Body of pancreas (tissue), 4 donors: ENCODE data around the gene RAB18. TPM values are rescaled to one million over a fixed set of nuclear protein-coding genes. Genes with fewer than 3 reads are reported as not detected.

Source experiments
- ATAC-seq: fragments of 150-250 bp; one replicate; pipeline ENCODE4 v1.9.1; 2016
- DNase-seq, 4 donors: peaks; one replicate each; pipeline ENCODE4 v3.0.0-alpha.2; 2019
- H3K27ac ChIP-seq, 4 donors: fragments of 200-600 bp; sonication (generic); 1 replicate in 3 of 4; 2 replicates in 1 of 4; pipeline versions ENCODE4 v1.5.1 to v1.6.1; 2016 to 2019; ENCODE audit warnings: mild to moderate bottlenecking in 1 of 4, mixed read lengths in 1 of 4, moderate library complexity in 1 of 4
- H3K27me3 ChIP-seq, 2 donors: fragments of 200-600 bp; sonication (generic); one replicate each; pipeline ENCODE4 v1.6.0; 2016; ENCODE audit warnings: mild to moderate bottlenecking in 1 of 2
- H3K36me3 ChIP-seq, 2 donors: fragments of 200-600 bp; sonication (generic); replicated peaks in 1 of 2; 2 replicates each; pipeline ENCODE4 v1.5.1; 2016; ENCODE audit warnings: low read depth in 2 of 2; ENCODE audit not compliant: insufficient read depth in 1 of 2
- H3K4me1 ChIP-seq: fragments of 200-600 bp; sonication (generic); one replicate; pipeline ENCODE4 v1.6.0; 2016
- H3K4me3 ChIP-seq, 2 donors: fragments of 200-600 bp; sonication (generic); 1 replicate in 1 of 2; 2 replicates in 1 of 2; pipeline ENCODE4 v1.5.1; 2016 to 2019
- H3K9me3 ChIP-seq, 3 donors: fragments of 200-600 bp; sonication (generic); 1 replicate in 2 of 3; 2 replicates in 1 of 3; pipeline ENCODE4 v1.5.1; 2016
- POLR2A ChIP-seq, 3 donors: fragments of 450-650 bp; IDR thresholded peaks; one replicate each; pipeline ENCODE4 v1.6.1; 2016; ENCODE audit warnings: antibody characterized with exemption in 3 of 3, mild to moderate bottlenecking in 2 of 3
- WGBS, 2 donors: methylation state at CpG; one replicate each; pipeline ENCODE4 v1.1.5; 2017; 5-methylcytosine and 5-hydroxymethylcytosine counted together
- intact Hi-C: fragments of 100-400 bp; cut with DNase I; formaldehyde crosslinking; loops from one replicate; pipeline ENCODE4 v1.15.1; 2023
- total RNA-seq, 2 donors: library from RNA; depleted of rRNA; stranded (reverse); fragments of >200 nt; gene quantifications; one replicate each; pipeline ENCODE4 v1.1.0, GENCODE V29; 2016
- TF ChIP-seq, protein P1 (sequence below), 7 experiments: fragments of 450-650 bp in 4 of 7; fragments of 200-600 bp in 3 of 7; sonication (generic) in 3 of 7; IDR thresholded peaks; one replicate each; pipeline ENCODE4 v1.5.1; 2016 to 2019; ENCODE audit warnings: antibody characterized with exemption in 7 of 7

Gene RAB18
- 10 to 100 TPM; 18.2 to 19.8 TPM for total RNA-seq

DNA sequence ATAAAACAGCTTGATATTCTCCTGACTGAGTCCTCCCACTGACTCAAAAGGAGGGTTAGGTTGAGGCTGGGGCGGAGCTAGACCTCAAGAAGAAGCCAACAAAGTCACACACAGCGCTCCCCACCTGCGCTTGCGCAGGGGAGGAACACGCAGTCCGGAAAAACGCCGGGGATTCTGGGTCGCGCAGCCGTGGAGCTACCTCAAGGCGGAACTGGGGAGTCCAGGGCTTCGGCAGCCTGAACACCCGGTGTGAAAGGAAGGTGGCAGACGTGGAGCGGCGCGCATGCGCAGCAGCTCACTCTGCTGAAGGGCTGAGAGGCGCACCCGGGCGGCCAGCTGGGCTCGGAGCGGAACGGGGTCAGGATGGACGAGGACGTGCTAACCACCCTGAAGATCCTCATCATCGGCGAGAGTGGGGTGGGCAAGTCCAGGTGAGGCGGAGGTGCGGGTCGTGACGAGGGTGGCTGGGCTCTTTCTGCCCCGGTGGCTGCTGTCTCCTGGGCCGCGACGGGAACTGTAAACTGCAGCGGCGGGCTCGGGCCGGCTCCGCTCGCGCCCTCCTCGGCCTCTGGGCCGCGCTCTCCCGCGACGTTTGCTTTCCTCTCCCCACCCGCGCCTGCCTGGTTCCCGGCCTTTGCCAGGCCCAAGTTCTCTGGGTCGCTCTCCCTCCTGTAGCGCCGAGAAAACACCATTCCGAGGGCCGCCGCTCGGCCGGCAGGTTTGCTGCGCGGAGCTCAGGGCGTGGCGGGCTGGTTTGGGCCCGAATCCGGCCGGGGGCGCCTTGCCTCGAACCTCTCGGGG lies at the start of gene RAB18:
Gene RAB18 (plus strand): TSS at position 298 of the 801 bp plus-strand sequence. CDS start 66 bp downstream, at position 364.
- TF ChIP-seq, protein P1, sequence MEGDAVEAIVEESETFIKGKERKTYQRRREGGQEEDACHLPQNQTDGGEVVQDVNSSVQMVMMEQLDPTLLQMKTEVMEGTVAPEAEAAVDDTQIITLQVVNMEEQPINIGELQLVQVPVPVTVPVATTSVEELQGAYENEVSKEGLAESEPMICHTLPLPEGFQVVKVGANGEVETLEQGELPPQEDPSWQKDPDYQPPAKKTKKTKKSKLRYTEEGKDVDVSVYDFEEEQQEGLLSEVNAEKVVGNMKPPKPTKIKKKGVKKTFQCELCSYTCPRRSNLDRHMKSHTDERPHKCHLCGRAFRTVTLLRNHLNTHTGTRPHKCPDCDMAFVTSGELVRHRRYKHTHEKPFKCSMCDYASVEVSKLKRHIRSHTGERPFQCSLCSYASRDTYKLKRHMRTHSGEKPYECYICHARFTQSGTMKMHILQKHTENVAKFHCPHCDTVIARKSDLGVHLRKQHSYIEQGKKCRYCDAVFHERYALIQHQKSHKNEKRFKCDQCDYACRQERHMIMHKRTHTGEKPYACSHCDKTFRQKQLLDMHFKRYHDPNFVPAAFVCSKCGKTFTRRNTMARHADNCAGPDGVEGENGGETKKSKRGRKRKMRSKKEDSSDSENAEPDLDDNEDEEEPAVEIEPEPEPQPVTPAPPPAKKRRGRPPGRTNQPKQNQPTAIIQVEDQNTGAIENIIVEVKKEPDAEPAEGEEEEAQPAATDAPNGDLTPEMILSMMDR (IDR thresholded peaks at IDR 0.05), result peak in 3 of 7 experiments; percentile 5 to 34 (median 18)
- TF ChIP-seq POLR2A (IDR thresholded peaks at IDR 0.05), result peak; percentile 92 to 98 (median 96)
- no peaks in the 10 kb centered on the region for H3K27me3 ChIP-seq
- H3K9me3 ChIP-seq, result no peaks in the 10 kb centered on the region
- ATAC-seq, result peak; percentile 98
- H3K4me3 ChIP-seq, result peak within 1 kb of the TSS; percentile 61 to 69
- H3K27ac ChIP-seq, result peak within 1 kb of the TSS; percentile 85 to 95 (median 92)
- H3K4me1 ChIP-seq, result peaks cover 30% of the 10 kb centered on the region
- DNase-seq, result peak; percentile 97 to 99 (median 99)
- intact Hi-C loops, result no loop called here
- 0% methylated on average over 19 to 71 of the region's 71 CpGs for WGBS, 2 donors
- no peaks in the 10 kb centered on the region for H3K36me3 ChIP-seq

DNA sequence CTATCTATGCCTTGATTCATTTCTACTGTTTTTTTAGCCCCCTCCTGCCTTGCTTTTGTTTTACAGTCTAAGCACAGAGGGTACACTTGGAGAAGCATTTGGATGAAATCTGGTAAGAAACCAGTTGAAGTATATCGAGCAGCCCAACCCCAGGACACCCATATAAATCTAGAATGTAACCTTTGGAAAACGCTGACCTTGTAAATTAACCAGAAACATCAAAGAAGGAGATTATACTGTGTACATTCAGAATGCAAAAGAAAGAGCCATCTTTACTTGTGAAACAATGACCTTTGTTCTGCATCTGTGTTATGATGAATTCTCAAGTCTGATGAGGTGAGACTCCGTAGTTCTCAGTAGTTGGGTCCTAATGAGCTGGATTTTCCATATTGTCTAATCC lies 49.3 kb upstream of the RAB18 start:
- DNase-seq (no peak), ATAC-seq (no peak)
- H3K4me1 ChIP-seq, result no peaks in the 10 kb centered on the region
- 46 to 50% methylated on average over 3 of the region's 3 CpGs for WGBS, 2 donors
- TF ChIP-seq, protein P1 (IDR thresholded peaks at IDR 0.05), result no peak
- TF ChIP-seq POLR2A (IDR thresholded peaks at IDR 0.05), result no peak
- H3K27ac ChIP-seq, result no peak overlapping the region
- no peaks in the 10 kb centered on the region for H3K27me3 ChIP-seq
- intact Hi-C loops, result no loop called here
- H3K9me3 ChIP-seq, result no peaks in the 10 kb centered on the region
- no peak overlapping the region for H3K4me3 ChIP-seq
- no peaks in the 10 kb centered on the region for H3K36me3 ChIP-seq

DNA sequence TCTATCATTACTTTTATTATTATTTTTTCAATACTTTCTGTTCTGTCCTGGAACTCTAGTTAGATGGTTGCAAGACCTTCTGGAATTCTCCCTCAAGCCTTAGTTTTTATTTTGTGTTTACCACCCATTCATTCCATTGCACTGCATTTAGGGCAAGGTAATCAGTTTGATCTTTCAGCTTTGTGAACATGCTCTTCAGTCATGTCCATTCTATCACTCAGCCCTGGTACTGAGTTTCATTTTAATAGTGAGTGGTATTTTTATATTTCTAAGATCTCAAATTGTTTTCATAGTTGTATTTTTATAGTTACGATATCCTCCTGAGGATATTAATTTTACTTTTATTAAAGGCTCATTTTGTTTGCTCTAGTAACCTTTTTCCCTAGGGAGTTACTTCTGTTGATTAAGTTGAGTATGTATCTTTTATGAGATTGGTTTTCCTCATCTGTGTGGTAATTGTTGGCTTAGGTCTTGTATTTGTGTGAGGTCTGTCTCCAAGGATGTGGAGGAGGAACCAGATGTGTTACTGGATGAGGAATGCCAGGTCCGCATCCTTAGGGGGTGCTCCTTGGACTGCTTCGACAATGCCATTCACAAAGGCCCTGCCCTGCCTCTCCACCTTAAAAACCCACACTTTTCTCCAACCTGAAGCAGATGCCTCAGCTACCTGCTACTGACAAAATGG lies 46.7 kb upstream of the RAB18 start:
- H3K27me3 ChIP-seq, result no peaks in the 10 kb centered on the region
- no peaks in the 10 kb centered on the region for H3K9me3 ChIP-seq
- intact Hi-C loops, result no loop called here
- DNase-seq, result no peak
- no peaks in the 10 kb centered on the region for H3K36me3 ChIP-seq
- TF ChIP-seq, protein P1 (IDR thresholded peaks at IDR 0.05), result no peak
- no peak for TF ChIP-seq POLR2A (IDR thresholded peaks at IDR 0.05)
- H3K27ac ChIP-seq, result no peak overlapping the region
- H3K4me1 ChIP-seq, result no peaks in the 10 kb centered on the region
- no peak overlapping the region for H3K4me3 ChIP-seq
- WGBS, 2 donors, result 65 to 86% methylated on average over 2 to 3 of the region's 3 CpGs
- no peak for ATAC-seq

DNA sequence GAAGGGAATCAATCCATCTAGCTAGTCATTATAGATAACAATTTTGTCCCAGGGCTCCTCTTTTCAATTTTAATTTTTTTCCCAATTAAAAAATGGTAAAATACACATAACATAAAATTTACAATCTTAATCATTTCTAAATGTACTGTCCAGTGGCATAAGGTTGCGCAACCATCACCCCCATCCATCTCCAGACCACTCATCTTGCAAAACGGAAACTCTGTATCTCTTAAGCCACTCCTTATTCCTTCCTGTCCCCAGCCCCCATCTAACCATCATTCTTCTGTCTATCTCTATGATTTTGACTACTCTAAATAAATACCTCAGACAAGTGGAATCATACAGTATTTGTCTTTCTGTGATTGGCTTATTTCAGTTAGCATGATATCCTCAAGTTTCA lies 46.1 kb upstream of the RAB18 start:
- intact Hi-C loops, result no loop called here
- WGBS, 2 donors, result 32 to 46% methylated on average over 2 of the region's 2 CpGs
- TF ChIP-seq, protein P1 (IDR thresholded peaks at IDR 0.05), result no peak
- TF ChIP-seq POLR2A (IDR thresholded peaks at IDR 0.05), result no peak
- DNase-seq, result no peak
- Histone ChIP-seq H3K9me3 (no peaks in the 10 kb centered on the region), H3K27me3 (no peaks in the 10 kb centered on the region), H3K36me3 (no peaks in the 10 kb centered on the region), H3K27ac (no peak overlapping the region), H3K4me1 (no peaks in the 10 kb centered on the region), H3K4me3 (no peak overlapping the region)
- ATAC-seq, result no peak
